Measurements from ENCODE around the gene RIOK3. TPM values are rescaled to one million over a fixed set of nuclear protein-coding genes. Genes with fewer than 3 reads are reported as not detected.
"Not testable (repeated sequence)": the region's sequence is repeated elsewhere in the genome, so short reads cannot be mapped to it uniquely, and the experiment has no call there.

RIOK3 gene
- total RNA-seq, 2 donors from 2014 or later: 57.3 to 60.6 TPM

GRCh38 chr18:23422751-23423418 lies 30.2 kb upstream of the RIOK3 start:
- 48 to 80% methylated on average over 4 of the region's 4 CpGs for WGBS, 2 donors
- no peak overlapping the region for H3K27ac ChIP-seq
- intact Hi-C loops (cut with DNase I): no loop called here
- no peaks in the 10 kb centered on the region for H3K4me1 ChIP-seq
- H3K36me3 ChIP-seq (replicated peaks in 1 of 2; ENCODE audit: insufficient read depth in 1 of 2, low read depth in 2 of 2): no peaks in the 10 kb centered on the region
- no peaks in the 10 kb centered on the region for H3K9me3 ChIP-seq
- no peak for TF ChIP-seq POLR2A (IDR thresholded peaks at IDR 0.05)
- TF ChIP-seq CTCF (IDR thresholded peaks at IDR 0.05): no peak
- no peaks in the 10 kb centered on the region for H3K27me3 ChIP-seq
- ATAC-seq (no peak), DNase-seq (peak in 2 of 4 donors; percentile 24 to 36)
- H3K4me3 ChIP-seq: no peak overlapping the region

- DNase-seq (no peak), ATAC-seq (no peak)
- Histone ChIP-seq H3K4me3 (no peak overlapping the region), H3K36me3 (replicated peaks in 1 of 2; ENCODE audit: insufficient read depth in 1 of 2, low read depth in 2 of 2) (no peaks in the 10 kb centered on the region), H3K9me3 (no peaks in the 10 kb centered on the region), H3K27ac (no peak overlapping the region), H3K27me3 (no peaks in the 10 kb centered on the region), H3K4me1 (no peaks in the 10 kb centered on the region)
- WGBS, 2 donors: 81 to 82% methylated on average over 4 of the region's 4 CpGs
- intact Hi-C loops (cut with DNase I): no loop called here
- TF ChIP-seq CTCF (IDR thresholded peaks at IDR 0.05): no peak
- no peak for TF ChIP-seq POLR2A (IDR thresholded peaks at IDR 0.05)
Measured at GRCh38 chr18:23424616-23425015, 28.5 kb upstream of the RIOK3 start.

- Histone ChIP-seq H3K27me3 (no peaks in the 10 kb centered on the region), H3K27ac (no peak overlapping the region), H3K4me3 (no peak overlapping the region), H3K36me3 (replicated peaks in 1 of 2; ENCODE audit: insufficient read depth in 1 of 2, low read depth in 2 of 2) (no peaks in the 10 kb centered on the region), H3K4me1 (no peaks in the 10 kb centered on the region), H3K9me3 (no peaks in the 10 kb centered on the region)
- intact Hi-C loops (cut with DNase I): no loop called here
- DNase-seq: no peak
- WGBS, 2 donors: 80 to 95% methylated on average over 3 of the region's 3 CpGs
- TF ChIP-seq POLR2A (IDR thresholded peaks at IDR 0.05) (no peak), CTCF (IDR thresholded peaks at IDR 0.05) (no peak)
- ATAC-seq: no peak
Measured at GRCh38 chr18:23428821-23429220, 24.3 kb upstream of the RIOK3 start.

DNA sequence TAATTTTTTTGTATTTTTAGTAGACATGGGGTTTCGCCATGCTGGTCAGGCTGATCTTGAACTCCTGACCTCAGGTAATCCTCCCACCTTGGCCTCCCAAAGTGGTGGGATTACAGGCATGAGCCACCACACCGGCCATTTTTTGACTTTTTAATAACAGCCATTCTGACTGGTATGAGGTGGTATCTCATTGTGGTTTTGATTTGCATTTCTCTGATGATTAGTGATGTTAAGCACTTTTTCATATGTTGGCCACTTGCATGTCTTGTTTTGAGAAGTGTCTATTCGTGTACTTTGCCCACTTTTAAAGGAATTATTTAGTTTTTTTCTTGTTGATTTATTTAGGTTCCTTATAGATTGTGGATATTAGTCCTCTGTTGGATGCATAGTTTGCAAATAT lies 23.5 kb upstream of the RIOK3 start:
- H3K4me3 ChIP-seq; ATAC-seq; DNase-seq; H3K4me1 ChIP-seq; H3K27ac ChIP-seq; H3K27me3 ChIP-seq; intact Hi-C loops (cut with DNase I); H3K36me3 ChIP-seq (replicated peaks in 1 of 2; ENCODE audit: insufficient read depth in 1 of 2, low read depth in 2 of 2); H3K9me3 ChIP-seq: not testable (repeated sequence)
- WGBS, 2 donors: 55 to 65% methylated on average over 3 of the region's 3 CpGs

DNA sequence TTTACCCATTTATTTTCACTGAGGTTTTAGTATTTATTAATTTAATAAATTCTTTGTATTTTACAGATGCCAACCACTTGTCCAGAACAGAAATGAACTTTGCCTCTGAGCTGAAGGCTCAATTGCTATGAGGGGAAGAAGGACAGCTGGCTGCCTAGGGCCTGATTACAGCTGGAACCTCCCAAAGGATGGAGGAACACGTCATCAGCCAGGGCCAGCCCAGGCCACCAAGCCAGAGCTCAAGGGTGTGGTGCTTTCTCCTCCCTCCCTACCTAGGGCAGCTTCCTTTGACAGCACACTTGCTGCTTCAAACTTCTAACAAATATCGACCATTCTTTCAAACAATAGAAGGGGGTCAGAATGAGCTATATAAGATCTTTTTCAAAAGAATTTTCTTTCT lies 19.7 kb upstream of the RIOK3 start:
- no peak overlapping the region for H3K27ac ChIP-seq
- no peaks in the 10 kb centered on the region for H3K27me3 ChIP-seq
- no peaks in the 10 kb centered on the region for H3K9me3 ChIP-seq
- no peak for ATAC-seq
- H3K4me1 ChIP-seq: peaks cover 15% of the 10 kb centered on the region
- H3K4me3 ChIP-seq: no peak overlapping the region
- TF ChIP-seq CTCF (IDR thresholded peaks at IDR 0.05) (no peak), POLR2A (IDR thresholded peaks at IDR 0.05) (no peak)
- H3K36me3 ChIP-seq (replicated peaks in 1 of 2; ENCODE audit: insufficient read depth in 1 of 2, low read depth in 2 of 2): no peaks in the 10 kb centered on the region
- intact Hi-C loops (cut with DNase I): no loop called here
- WGBS, 2 donors: 75 to 77% methylated on average over 2 of the region's 2 CpGs
- DNase-seq: no peak
